ENCODE measurements around the gene EYA2.
A peak's percentile ranks its signal among the peaks of the same experiment; 100 is the strongest.

Gene EYA2

DNA sequence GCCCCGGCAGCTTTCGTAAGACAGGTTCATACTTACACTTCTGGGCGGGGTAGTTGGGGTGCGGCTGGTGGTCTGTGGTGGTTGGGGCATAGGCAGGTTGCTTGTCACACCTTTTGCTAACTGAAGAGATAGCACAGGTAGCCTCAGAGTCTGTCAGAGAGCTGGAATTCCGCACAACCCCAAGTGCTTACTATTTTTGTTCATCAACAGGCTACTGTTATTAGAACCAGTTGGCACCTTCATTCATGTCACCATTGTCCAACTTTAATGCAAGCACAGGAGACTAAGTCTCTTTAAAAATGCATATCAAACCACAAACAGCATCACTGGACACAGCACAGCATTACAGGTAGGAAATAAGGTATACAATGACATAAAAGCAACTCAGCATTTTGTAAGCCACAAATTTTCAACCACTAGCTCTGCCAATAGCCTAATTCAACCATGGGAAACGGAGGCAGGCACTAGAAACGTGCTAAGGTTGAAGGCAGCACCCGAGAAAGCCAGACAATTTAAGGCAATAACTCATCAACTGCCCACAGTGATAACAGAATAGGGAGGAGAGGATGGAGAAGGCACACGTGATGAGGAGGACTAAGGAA is 318.1 kb downstream of the EYA2 start:
- TF ChIP-seq, protein P1, sequence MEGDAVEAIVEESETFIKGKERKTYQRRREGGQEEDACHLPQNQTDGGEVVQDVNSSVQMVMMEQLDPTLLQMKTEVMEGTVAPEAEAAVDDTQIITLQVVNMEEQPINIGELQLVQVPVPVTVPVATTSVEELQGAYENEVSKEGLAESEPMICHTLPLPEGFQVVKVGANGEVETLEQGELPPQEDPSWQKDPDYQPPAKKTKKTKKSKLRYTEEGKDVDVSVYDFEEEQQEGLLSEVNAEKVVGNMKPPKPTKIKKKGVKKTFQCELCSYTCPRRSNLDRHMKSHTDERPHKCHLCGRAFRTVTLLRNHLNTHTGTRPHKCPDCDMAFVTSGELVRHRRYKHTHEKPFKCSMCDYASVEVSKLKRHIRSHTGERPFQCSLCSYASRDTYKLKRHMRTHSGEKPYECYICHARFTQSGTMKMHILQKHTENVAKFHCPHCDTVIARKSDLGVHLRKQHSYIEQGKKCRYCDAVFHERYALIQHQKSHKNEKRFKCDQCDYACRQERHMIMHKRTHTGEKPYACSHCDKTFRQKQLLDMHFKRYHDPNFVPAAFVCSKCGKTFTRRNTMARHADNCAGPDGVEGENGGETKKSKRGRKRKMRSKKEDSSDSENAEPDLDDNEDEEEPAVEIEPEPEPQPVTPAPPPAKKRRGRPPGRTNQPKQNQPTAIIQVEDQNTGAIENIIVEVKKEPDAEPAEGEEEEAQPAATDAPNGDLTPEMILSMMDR (IDR thresholded peaks at IDR 0.05; ENCODE audit: low read depth, low read length), result no peak
- DNase-seq (ENCODE audit: low read depth in 2 of 2), result no peak

DNA sequence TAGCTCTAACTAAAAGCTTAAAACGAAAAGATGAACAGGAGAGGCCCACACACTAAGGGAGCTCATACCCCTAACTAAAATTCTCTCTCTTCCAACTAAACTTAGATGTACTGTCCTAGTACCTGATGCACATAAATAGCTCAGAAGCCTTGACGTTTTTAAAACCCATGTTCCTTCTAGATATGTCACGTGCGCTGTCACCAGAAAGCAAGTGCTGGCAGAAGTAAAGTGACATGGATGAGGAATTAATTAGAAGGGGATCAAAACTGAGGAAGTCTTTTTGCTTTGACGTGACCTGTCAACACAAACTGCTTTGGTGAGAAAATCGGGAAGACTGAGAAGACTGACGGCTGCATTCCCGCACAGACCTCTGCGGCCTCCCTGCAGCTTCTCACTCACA is 319.3 kb downstream of the EYA2 start:
- TF ChIP-seq, protein P1 (IDR thresholded peaks at IDR 0.05; ENCODE audit: low read depth, low read length), result no peak
- DNase-seq (ENCODE audit: low read depth in 2 of 2), result no peak

More for the DNA sequence above, 318.1 kb downstream of the EYA2 start:
- no peak overlapping the region for H3K4me3 ChIP-seq (replicated peaks in 1 of 2; ENCODE audit: low read depth in 2 of 2, low read length in 2 of 2)

DNA sequence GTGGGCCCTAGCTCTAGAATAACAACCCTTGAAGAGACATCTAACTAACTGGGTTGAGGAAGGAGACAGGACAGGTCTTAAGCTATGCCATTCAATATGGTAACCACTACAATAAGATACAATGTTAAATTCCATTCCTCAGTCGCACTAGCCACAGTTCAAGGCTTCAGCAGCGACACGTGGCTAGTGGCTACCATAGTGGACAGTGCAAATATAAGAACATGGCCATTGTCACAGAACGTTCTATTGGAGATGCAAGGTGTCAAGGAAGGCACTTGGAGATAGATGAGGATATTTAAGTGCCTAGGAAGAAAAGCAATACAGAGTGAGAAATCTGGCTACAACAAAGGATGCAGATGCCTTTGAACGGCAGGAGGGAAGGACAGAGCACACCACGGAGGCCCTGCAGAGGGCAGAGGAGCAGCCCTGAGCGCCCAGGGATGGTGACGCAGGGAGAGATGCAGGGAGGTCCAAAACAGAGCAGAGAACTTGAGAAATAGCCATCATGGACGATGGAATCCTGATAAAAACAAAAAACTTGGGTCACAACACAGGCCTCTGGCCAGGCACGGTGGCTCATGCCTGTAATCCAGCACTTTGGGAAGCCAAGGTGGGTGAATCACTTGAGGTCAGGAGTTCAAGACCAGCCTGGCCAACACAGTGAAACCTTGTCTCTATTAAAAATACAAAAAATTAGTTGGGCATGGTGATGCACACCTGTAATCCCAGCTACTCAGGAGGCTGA is 321.2 kb downstream of the EYA2 start:
- TF ChIP-seq, protein P1 (IDR thresholded peaks at IDR 0.05; ENCODE audit: low read depth, low read length), result no peak
- DNase-seq (ENCODE audit: low read depth in 2 of 2), result no peak
- H3K4me3 ChIP-seq (replicated peaks in 1 of 2; ENCODE audit: low read depth in 2 of 2, low read length in 2 of 2), result no peak overlapping the region

More for the DNA sequence above, 319.3 kb downstream of the EYA2 start:
- no peak overlapping the region for H3K4me3 ChIP-seq (replicated peaks in 1 of 2; ENCODE audit: low read depth in 2 of 2, low read length in 2 of 2)

DNA sequence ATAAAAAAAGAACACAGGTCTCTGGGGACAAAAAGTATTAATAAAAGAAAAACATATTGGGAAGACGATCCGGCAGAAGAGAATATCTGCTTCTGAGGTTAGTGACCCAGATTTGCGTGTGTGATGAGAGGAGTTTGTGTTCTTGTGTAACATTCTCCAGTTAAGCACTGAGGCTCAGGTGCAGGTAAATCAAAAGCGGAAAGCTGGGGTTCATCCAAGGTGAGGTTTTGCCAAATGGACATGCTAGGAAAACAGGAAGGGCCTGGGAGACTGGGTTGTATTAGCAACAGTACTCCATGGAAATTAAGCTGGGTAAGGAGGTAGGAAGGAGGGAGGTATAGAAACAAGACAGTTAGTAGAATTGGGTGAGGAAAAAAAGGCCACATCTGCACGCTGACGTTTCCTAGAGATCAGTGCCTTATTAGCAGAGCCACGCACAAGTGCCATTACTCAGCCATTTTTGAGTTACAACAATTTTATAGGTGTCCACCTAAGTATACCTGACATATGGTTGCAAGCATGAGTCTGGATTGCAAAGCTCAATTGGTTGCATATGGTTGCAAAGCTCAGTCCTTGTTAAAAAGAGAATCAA is 322.3 kb downstream of the EYA2 start:
- H3K4me3 ChIP-seq (replicated peaks in 1 of 2; ENCODE audit: low read depth in 2 of 2, low read length in 2 of 2), result no peak overlapping the region
- TF ChIP-seq, protein P1 (IDR thresholded peaks at IDR 0.05; ENCODE audit: low read depth, low read length), result no peak
- DNase-seq (ENCODE audit: low read depth in 2 of 2), result no peak

DNA sequence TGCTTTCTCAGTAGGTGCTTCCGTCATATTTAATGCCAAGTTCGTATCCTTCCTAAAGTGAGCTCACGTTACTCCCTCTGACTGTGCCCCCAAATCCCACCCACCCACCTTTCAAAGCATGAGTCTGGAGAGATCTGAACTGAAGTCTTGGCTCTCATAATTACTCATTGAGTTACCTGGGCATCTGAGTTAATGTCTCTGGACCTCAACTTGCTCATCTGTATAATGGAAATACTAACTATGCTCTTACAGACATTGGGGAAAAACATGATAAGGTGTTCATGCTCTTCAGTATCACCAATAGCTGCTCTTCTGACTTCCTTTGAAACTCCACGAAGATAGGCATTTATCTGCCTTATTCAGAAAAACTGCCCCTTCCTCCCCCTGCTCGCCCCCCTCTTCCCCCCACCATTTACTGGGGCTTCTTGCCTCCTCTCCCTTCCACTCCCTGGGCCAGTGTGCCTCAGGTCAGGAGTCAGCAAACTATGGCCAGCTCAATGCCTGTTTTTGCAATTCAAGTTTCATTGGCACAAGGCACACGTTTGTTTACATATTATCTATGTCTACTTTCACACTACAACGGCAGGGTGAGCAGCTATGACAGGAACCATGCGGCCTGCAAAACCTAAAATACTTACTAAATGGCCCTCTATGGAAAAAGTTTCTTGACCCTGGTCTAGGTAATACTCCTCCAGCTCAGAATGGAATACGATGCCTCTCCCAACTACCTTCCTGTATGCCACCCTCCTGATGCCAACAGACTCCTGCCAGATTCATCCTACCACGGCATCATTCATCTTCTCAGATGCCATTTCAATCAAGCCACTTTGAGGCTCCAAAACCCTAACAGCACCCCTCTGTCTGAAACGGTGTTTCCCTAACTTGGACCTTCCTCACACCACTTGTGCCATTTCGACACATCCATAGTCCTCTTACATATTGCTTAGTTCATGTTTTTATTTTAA is 323.1 kb downstream of the EYA2 start:
- no peak overlapping the region for H3K4me3 ChIP-seq (replicated peaks in 1 of 2; ENCODE audit: low read depth in 2 of 2, low read length in 2 of 2)
- TF ChIP-seq, protein P1 (IDR thresholded peaks at IDR 0.05; ENCODE audit: low read depth, low read length), result no peak
- DNase-seq (ENCODE audit: low read depth in 2 of 2), result no peak

DNA sequence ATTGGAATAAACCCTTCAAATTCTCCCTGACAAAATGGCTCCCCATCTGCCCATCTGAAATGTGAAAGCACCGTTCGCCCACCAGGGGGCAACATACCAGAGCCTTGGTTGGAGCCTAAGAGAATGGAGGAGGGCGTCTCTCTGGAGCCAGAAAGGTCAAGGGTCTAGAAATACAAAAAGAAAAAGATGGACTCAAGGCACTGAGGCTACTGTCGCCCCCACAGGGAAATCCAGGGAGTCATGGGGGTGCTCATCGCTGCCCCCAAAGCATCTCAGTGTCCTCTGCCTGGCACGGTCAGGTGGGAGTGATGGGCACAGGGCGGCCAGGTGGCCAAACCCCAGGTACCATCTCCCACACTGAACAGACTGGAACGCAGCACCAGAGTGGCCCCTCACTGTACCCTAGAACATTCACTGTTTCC is 325.5 kb downstream of the EYA2 start:
- peak; percentile 51 to 60 for DNase-seq (ENCODE audit: low read depth in 2 of 2)
- no peak overlapping the region for H3K4me3 ChIP-seq (replicated peaks in 1 of 2; ENCODE audit: low read depth in 2 of 2, low read length in 2 of 2)
- TF ChIP-seq, protein P1 (IDR thresholded peaks at IDR 0.05; ENCODE audit: low read depth, low read length), result peak; percentile 79
